CD4-positive, alpha-beta T cell treated with Interleukin-15 for 4 hours (primary cell): Measurements from ENCODE around the gene TRIP4.
A peak's percentile ranks its signal among the peaks of the same experiment; 100 is the strongest.

Experiments used
- DNase-seq: peaks from one replicate; pipeline ENCODE4 v3.0.0-alpha.2; 2020; ENCODE audit warnings: low spot score

TRIP4 gene

GRCh38 chr15:64447536-64448315, 60.1 kb downstream of the TRIP4 start:
- no peak for DNase-seq

DNA sequence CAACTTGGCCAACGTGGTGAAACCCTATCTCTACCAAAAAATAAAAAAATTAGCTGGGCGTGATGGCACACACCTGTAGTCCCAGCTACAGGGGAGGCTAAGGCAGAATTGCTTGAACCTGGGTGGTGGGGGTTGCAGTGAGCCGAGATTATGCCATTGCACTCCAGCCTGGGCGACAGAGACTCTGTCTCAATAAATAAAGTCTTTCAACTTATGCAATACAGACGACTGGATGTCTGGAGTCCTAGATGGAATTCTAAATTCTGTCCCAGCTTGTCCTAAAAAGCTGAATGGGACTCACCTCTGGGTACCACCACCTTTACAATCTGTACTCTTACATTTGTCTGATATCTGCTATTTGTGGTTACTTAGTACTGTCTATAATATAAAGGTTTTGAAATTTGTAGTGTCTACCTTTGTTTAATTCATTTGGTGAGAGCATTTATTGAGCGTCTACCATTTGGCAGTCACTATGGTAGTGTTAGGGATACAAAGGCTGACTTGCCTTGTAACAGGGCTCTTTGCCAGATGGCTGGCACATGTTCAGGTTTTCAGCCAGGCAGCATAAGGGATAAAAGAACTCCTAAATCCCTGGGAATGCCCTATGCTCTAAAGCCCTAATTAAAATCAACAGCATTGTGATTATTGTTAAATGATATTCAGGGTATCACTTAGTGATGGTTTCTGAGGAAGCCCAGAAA, 65.5 kb downstream of the TRIP4 start:
- no peak for DNase-seq

GRCh38 chr15:64453689-64454037, 66.0 kb downstream of the TRIP4 start:
- DNase-seq = no peak

DNA sequence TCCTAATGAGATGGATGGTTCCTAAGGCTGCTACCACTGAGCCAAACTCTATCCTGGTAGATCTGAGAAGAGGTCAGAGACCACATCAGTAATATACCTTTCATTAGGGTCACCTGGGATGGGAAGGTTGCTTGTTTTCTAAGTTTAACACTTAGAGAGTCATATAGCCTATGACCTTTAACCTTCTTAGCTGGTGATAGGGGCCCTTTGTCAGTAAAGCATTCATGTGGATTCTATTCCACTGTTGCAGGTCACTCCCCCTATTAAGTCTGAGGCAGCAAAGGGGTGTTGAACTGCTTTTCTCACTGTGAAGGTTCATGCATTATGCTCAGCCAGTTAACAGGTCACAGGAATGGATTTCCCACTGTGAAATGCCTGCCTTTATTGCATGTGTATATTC, 66.6 kb downstream of the TRIP4 start:
- DNase-seq = no peak

DNA sequence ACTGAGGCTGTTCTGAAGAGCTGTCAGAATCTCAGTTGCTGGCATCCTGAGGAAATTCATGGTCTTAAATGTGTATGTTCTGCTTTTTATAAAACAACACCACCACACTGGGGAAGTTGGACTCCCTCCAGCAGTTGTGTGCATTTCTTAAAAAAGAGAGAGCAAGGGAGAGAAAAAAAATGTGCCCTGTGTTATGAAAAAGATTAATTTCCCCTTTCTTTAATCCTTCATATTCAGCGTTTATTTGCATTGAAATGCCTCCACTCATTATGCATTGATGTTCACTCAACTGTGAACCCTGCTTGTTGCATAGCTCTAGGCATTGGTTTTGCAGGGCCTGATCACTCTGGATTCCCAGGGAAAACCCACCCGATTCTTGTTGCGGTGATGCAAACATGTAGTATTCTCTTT, 68.3 kb downstream of the TRIP4 start:
- DNase-seq = no peak

DNA sequence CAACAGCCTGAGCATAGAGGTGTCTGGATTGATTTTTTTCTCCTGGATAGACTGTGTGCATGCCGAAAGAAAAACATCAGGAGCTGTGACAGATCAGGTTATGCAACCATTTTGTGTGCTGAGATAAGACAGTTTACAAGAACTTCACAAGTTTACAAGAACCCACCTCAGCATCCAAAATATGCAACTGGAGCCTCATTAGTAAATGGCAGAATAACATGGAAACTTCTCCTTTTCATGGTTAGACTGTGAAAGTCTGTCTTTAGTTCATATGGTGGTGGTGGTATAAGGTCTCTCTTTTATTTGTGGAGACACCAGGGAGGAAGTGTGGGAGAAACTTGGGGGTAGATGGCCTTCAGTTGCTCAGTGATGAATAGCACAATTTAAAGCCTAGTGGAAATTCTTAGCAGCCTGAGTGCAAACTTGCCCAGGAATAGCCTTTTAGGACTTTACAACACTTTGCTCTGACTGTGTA, 69.0 kb downstream of the TRIP4 start:
- DNase-seq = no peak

- no peak for DNase-seq
Observed at GRCh38 chr15:64459066-64459781, 71.6 kb downstream of the TRIP4 start.

- DNase-seq = peak; percentile 89
Observed at GRCh38 chr15:64460206-64460723, 72.6 kb downstream of the TRIP4 start, which contains the start of gene ZNF609. Gene ZNF609 (plus strand): TSS chr15:64460578. CDS start chr15:64499420, 38,842 bp downstream.

- peak; percentile 50 for DNase-seq
Observed at GRCh38 chr15:64460724-64461720, 73.4 kb downstream of the TRIP4 start.

- peak; percentile 9 for DNase-seq
Observed at GRCh38 chr15:64461721-64462162, 74.1 kb downstream of the TRIP4 start.

DNA sequence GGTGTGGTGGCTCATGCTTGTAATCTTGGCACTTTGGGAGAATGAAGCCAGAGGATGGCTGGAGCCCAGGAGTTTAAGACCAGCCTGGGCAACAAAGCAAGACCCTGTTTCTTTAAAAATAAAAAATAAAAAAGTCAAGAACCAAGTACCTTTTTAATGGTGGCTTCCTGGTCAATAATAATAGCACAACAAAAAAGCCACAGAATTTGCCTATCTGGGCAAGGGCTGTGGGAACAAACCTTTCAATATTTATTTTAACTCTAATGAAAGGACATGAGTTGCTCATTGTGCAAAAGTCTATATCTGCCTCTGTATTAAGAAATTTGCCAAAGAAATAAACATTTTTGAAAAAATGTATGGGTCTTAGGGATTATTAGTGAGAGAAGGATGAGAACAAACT, 74.9 kb downstream of the TRIP4 start:
- no peak for DNase-seq

DNA sequence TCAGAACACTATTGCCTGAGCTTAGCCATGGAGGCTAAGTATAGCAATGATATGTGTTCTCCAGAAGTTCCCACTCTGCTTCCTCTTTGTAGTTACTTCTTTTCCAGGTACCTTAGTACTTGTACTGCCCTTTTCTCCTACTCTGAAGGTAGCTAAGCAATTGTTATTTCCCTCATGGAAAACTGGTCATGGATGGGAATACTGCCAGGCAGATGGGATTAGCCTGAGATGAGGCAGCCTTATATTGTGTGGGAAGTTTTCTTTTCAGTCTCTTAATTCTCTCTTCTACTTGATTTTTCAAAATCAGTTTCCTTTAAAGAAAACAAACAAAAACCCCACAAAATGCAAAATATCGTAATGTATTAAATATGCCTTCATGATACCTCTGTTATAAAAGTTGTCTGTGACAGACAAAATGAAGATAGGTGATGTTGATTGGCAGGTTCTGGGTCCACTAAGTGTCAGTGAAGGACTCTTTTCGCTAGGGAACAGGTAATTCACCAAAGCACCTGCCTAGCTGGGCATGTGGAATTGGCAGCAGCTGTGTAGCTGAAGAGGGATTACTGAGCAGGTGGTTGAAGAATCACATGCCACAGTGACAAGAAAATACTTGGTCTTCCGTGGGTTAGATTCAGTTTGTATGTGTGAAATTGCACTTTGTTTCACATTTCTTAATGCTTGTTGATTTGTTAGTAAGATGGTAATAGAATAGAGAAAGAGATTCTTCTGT, 76.8 kb downstream of the TRIP4 start:
- DNase-seq = no peak

DNA sequence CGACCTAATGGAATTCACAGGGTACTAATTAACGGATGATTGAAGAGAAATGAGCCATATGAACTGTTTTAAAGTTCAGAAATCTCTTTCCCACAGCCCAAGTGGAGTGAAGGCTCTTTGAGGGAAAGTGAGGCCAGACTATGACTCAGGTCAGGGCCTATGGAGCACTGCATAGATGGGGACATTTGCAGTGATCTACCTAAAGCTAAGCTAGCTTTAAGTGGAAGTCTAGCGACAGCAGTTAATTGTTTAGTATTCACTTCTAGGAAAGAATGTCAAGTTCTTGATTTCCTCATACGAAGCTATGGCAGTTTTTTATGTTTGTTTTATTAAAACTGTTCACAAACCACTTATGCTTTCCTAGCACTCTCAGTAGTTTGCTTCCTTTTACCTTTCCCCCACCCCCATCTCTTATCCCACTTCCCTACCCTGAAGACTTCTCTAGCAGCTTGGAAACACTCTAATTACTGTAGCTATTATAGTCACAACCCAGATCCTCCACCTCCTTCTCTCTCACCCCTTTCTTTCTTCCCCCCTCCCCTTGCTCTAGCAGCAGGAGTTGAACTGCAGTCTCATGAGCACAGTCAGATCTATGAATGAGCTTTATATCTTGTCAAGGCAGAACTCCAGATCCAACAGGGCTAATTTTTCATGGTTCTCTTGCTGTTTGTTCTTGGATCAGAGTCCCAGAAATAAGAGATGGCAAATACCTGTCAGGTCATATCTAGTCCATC, 78.9 kb downstream of the TRIP4 start:
- DNase-seq = no peak

DNA sequence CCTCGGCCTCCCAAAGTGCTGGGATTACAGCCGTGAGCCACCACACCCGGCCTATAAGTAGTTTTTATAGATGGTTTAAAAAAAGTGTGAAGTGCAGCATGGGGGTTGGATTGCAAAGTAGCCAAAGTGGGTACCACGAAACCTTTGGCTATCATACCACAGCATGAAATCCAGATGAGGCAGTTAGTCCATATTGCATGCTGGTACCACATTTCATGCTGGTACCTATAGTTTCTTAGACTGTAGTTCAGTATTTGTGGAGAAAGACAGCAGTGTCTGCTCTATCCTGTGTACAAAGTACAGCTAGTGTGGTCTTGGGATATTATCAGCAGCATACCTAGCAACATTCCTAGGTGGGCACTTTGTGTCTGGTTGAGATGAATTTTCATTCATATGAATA, 84.5 kb downstream of the TRIP4 start:
- DNase-seq = no peak

DNA sequence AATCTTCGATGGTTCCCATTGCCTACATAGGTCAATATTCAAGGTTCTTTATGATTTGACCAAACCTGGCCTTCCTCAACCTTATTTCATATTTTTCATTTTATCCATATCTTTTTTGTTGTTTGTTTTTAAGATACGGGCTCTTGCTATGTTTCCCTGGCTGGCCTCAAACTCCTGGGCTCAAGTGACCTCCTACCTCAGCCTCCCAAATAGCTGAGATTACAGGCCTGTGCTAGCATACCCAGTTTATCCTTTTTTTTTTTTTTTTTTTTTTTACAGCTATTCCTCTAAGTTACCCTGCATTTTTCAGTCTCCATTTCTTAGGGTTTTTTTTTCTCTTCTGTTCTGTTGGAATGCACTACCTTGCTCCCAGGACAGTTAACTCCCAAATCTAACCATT, 87.2 kb downstream of the TRIP4 start:
- no peak for DNase-seq

- no peak for DNase-seq
Observed at GRCh38 chr15:64476550-64476949, 88.9 kb downstream of the TRIP4 start.

DNA sequence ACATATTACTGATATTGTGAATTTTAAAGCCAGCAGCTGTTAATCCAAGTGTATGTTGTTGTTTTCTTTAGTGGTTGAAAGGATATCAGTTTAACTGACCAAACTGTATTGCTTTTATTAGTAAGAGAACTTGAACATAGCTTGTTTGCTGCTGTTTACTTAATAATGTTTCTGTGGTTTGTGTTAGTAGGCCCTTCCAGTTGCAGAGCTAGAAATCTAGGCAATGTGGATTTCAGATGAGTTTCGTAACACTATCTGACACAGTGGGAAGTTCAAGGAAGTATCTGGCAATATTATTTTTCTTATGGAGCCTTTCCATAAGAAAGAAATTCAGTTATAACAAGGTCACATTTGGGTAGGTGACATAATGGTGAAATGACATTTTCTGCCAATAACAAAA, 91.2 kb downstream of the TRIP4 start:
- DNase-seq = no peak

- DNase-seq = no peak
Observed at GRCh38 chr15:64480891-64481290, 93.3 kb downstream of the TRIP4 start.

GRCh38 chr15:64483749-64484148, 96.1 kb downstream of the TRIP4 start:
- DNase-seq = no peak

DNA sequence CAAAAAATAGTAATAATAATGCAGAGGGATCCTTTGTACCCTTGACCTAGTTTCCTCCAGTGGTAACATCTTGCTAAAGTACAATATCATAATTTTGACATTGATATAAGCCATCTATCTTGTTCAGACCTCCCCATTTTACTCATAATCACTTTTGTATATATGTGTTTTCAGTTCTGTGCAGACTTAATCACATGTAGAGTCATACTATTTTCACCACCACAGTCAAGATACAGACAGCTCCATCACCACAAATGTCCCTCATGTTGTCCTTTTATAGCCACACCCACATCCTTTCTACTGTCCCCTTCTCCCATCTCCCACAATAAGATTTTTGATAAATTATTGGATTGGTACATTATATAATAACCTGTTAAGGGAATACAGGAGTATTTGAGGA, 98.2 kb downstream of the TRIP4 start:
- no peak for DNase-seq
